NOMO-1 (cell line): Measurements from ENCODE around the gene PPP2R5B.

Experiments
- DNase-seq, 2 experiments: peaks; one replicate each; lab custom pipeline; 2025; ENCODE audit not compliant: unreplicated experiment in 2 of 2; lab: John Stamatoyannopoulos, UW

Gene PPP2R5B

GRCh38 chr11:64888729-64889511 lies 35.6 kb upstream of the PPP2R5B start:
- no peak for DNase-seq

- DNase-seq, result no peak
Observed at GRCh38 chr11:64890522-64890939, 34.0 kb upstream of the PPP2R5B start.

GRCh38 chr11:64891215-64891848 lies 33.2 kb upstream of the PPP2R5B start:
- DNase-seq, result no peak

GRCh38 chr11:64891880-64892279 lies 32.6 kb upstream of the PPP2R5B start:
- DNase-seq, result no peak

- no peak for DNase-seq
Observed at GRCh38 chr11:64892411-64892831, 32.1 kb upstream of the PPP2R5B start.

- DNase-seq, result no peak
Observed at GRCh38 chr11:64892838-64893193, 31.7 kb upstream of the PPP2R5B start.

- no peak for DNase-seq
Observed at GRCh38 chr11:64893194-64894069, 31.1 kb upstream of the PPP2R5B start.

GRCh38 chr11:64894070-64894811 lies 30.2 kb upstream of the PPP2R5B start:
- DNase-seq, result peak; percentile 54 to 75

GRCh38 chr11:64894812-64895452 lies 29.6 kb upstream of the PPP2R5B start:
- DNase-seq, result no peak

GRCh38 chr11:64896448-64897022 lies 28.0 kb upstream of the PPP2R5B start:
- DNase-seq, result no peak

GRCh38 chr11:64897381-64898075 lies 27.0 kb upstream of the PPP2R5B start:
- no peak for DNase-seq

GRCh38 chr11:64898076-64898445 lies 26.4 kb upstream of the PPP2R5B start:
- DNase-seq, result no peak

- no peak for DNase-seq
Observed at GRCh38 chr11:64898541-64898940, 25.9 kb upstream of the PPP2R5B start.

GRCh38 chr11:64900263-64900678 lies 24.2 kb upstream of the PPP2R5B start:
- no peak for DNase-seq

- DNase-seq, result no peak
Observed at GRCh38 chr11:64900774-64901173, 23.7 kb upstream of the PPP2R5B start.

GRCh38 chr11:64902102-64902900 lies 22.2 kb upstream of the PPP2R5B start:
- no peak for DNase-seq

- no peak for DNase-seq
Observed at GRCh38 chr11:64903291-64903833, 21.1 kb upstream of the PPP2R5B start.
